Esophagus squamous epithelium (tissue), 5 donors: ENCODE results near the gene CDON. TPM values are rescaled to one million over a fixed set of nuclear protein-coding genes. Genes with fewer than 3 reads are reported as not detected.

Experiments used
- DNase-seq: peaks from one replicate; lab custom pipeline; 2025; lab: John Stamatoyannopoulos, UW
- H3K27ac ChIP-seq, 4 donors: fragments of 200-600 bp; sonication (generic); one replicate each; pipeline ENCODE4 v1.5.1; 2016 to 2019; ENCODE audit warnings: mild to moderate bottlenecking in 1 of 4
- H3K27me3 ChIP-seq, 4 donors: fragments of 200-600 bp; sonication (generic); 1 replicate in 3 of 4; 2 replicates in 1 of 4; pipeline versions ENCODE4 v1.5.1 to v1.6.0; 2017 to 2021; ENCODE audit warnings: antibody characterized with exemption in 1 of 4
- H3K36me3 ChIP-seq, 3 donors: fragments of 200-600 bp; sonication (generic); one replicate each; pipeline ENCODE4 v1.5.1; 2016 to 2019
- H3K4me1 ChIP-seq, 3 donors: fragments of 200-600 bp; sonication (generic); one replicate each; pipeline ENCODE4 v1.5.1; 2017 to 2019
- H3K4me3 ChIP-seq, 4 donors: fragments of 200-600 bp; sonication (generic); 1 replicate in 3 of 4; 2 replicates in 1 of 4; pipeline ENCODE4 v1.5.1; 2016 to 2019; ENCODE audit warnings: mild to moderate bottlenecking in 2 of 4, moderate library complexity in 1 of 4
- H3K9me3 ChIP-seq, 3 donors: fragments of 200-600 bp; sonication (generic); one replicate each; pipeline ENCODE4 v1.5.1; 2016 to 2019
- POLR2A ChIP-seq, 4 donors: fragments of 450-650 bp; IDR thresholded peaks; one replicate each; pipeline ENCODE4 v1.6.1; 2017; ENCODE audit warnings: antibody characterized with exemption in 4 of 4, mild to moderate bottlenecking in 4 of 4, moderate library complexity in 3 of 4
- WGBS, 2 donors: methylation state at CpG; one replicate each; pipeline ENCODE4 v1.1.5; 2018; 5-methylcytosine and 5-hydroxymethylcytosine counted together
- intact Hi-C: fragments of 100-400 bp; cut with DNase I; formaldehyde crosslinking; loops from one replicate; pipeline ENCODE4 v1.15.0; 2022
- total RNA-seq, 4 donors: library from RNA; depleted of rRNA; stranded (reverse); fragments of >200 nt; gene quantifications; one replicate each; pipeline ENCODE4 v1.1.0, GENCODE V29; 2016
- TF ChIP-seq, protein P1 (sequence below), 6 experiments: fragments of 450-650 bp in 4 of 6; fragments of 200-600 bp in 2 of 6; sonication (generic) in 2 of 6; IDR thresholded peaks; one replicate each; pipeline ENCODE4 v1.5.1; 2016 to 2019; ENCODE audit warnings: antibody characterized with exemption in 6 of 6, mild to moderate bottlenecking in 4 of 6, moderate library complexity in 4 of 6
- donor health status: DM: yes; HTN: yes; CAD: no.

Gene CDON
- total RNA-seq, 4 donors from 2014 or later = 2.5 to 5.5 (median 3.4) TPM

- no peaks in the 10 kb centered on the region for H3K27me3 ChIP-seq
- H3K4me3 ChIP-seq = no peak overlapping the region
- peaks cover 0 to 16% (median 0%) of the 10 kb centered on the region in 3 donors for H3K4me1 ChIP-seq
- WGBS, 2 donors = 92 to 93% methylated on average over 5 of the region's 5 CpGs
- TF ChIP-seq POLR2A (IDR thresholded peaks at IDR 0.05) = no peak
- TF ChIP-seq, protein P1, sequence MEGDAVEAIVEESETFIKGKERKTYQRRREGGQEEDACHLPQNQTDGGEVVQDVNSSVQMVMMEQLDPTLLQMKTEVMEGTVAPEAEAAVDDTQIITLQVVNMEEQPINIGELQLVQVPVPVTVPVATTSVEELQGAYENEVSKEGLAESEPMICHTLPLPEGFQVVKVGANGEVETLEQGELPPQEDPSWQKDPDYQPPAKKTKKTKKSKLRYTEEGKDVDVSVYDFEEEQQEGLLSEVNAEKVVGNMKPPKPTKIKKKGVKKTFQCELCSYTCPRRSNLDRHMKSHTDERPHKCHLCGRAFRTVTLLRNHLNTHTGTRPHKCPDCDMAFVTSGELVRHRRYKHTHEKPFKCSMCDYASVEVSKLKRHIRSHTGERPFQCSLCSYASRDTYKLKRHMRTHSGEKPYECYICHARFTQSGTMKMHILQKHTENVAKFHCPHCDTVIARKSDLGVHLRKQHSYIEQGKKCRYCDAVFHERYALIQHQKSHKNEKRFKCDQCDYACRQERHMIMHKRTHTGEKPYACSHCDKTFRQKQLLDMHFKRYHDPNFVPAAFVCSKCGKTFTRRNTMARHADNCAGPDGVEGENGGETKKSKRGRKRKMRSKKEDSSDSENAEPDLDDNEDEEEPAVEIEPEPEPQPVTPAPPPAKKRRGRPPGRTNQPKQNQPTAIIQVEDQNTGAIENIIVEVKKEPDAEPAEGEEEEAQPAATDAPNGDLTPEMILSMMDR (IDR thresholded peaks at IDR 0.05) = no peak
- no peak overlapping the region for H3K27ac ChIP-seq
- intact Hi-C loops = loop anchor here (10.0 kb wide), 1 partner anchor 110 kb away; the partner anchor contains the start of gene VSIG10L2
- DNase-seq = no peak
- no peaks in the 10 kb centered on the region for H3K36me3 ChIP-seq
- H3K9me3 ChIP-seq = no peaks in the 10 kb centered on the region
Observed at GRCh38 chr11:126054882-126055281, 7.8 kb downstream of the CDON start.

DNA sequence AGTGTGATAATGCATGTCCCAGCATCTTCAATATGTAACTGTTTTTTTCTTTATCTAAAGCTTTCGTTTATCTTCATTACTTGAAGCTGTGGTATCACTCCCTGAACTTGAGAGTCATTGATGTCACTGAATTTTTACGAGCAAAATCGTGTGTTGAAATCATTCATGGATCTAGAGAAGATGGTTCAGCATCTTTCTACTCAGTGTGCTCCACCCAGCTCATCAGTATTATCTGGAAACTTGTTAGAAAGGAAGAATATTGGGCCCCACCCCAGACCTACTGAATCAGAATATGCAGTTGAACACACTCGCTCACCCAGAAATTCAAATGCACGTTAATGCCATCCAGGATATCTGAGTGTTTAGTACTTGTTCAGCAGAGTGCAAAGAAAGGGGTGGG lies 8.3 kb downstream of the CDON start:
- Histone ChIP-seq H3K27me3 (no peaks in the 10 kb centered on the region), H3K36me3 (no peaks in the 10 kb centered on the region), H3K27ac (no peak overlapping the region), H3K4me3 (no peak overlapping the region), H3K4me1 (peaks cover 0 to 13% (median 0%) of the 10 kb centered on the region in 3 donors), H3K9me3 (no peaks in the 10 kb centered on the region)
- TF ChIP-seq POLR2A (IDR thresholded peaks at IDR 0.05) = no peak
- TF ChIP-seq, protein P1 (IDR thresholded peaks at IDR 0.05) = no peak
- intact Hi-C loops = loop anchor here (10.0 kb wide), 1 partner anchor 110 kb away; the partner anchor contains the start of gene VSIG10L2
- 84 to 90% methylated on average over 5 of the region's 5 CpGs for WGBS, 2 donors
- no peak for DNase-seq

- peaks cover 0 to 13% (median 0%) of the 10 kb centered on the region in 3 donors for H3K4me1 ChIP-seq
- no peaks in the 10 kb centered on the region for H3K9me3 ChIP-seq
- H3K27me3 ChIP-seq = no peaks in the 10 kb centered on the region
- H3K4me3 ChIP-seq = no peak overlapping the region
- no peak for TF ChIP-seq POLR2A (IDR thresholded peaks at IDR 0.05)
- TF ChIP-seq, protein P1 (IDR thresholded peaks at IDR 0.05) = no peak
- DNase-seq = no peak
- intact Hi-C loops = loop anchor here (10.0 kb wide), 1 partner anchor 109 kb away; the partner anchor contains the start of gene VSIG10L2
- no peak overlapping the region for H3K27ac ChIP-seq
- no peaks in the 10 kb centered on the region for H3K36me3 ChIP-seq
- WGBS, 2 donors = 72 to 85% methylated on average over 7 of the region's 7 CpGs
Observed at GRCh38 chr11:126053415-126054286, 9.0 kb downstream of the CDON start.

DNA sequence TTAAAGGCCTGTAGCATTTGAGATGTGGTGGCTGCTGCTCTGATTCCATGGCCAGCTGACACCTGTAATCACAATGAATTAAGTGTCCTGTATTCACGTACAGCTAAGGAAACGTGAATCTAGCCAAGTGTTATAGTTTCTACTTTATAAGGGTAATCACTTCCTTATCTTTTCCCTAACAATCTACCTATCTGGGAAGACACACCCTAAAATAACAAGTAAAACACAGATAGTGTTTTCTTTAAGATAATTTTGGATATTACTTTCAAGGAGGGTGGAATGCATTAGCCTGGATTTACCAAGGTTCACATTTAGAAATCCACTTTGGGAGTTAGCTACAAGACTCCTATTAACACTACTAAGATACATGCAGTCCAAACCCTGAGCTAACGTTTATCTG lies 11.5 kb downstream of the CDON start:
- H3K27me3 ChIP-seq = no peaks in the 10 kb centered on the region

More for the DNA sequence above, 11.5 kb downstream of the CDON start:
- H3K4me3 ChIP-seq = no peak overlapping the region
- WGBS, 2 donors = 43 to 54% methylated on average over 3 of the region's 3 CpGs
- no peaks in the 10 kb centered on the region for H3K9me3 ChIP-seq
- TF ChIP-seq, protein P1 (IDR thresholded peaks at IDR 0.05) = no peak
- no peak for TF ChIP-seq POLR2A (IDR thresholded peaks at IDR 0.05)
- intact Hi-C loops = loop anchor here (10.0 kb wide), 1 partner anchor 106 kb away; the partner anchor contains the start of gene VSIG10L2
- no peaks in the 10 kb centered on the region for H3K36me3 ChIP-seq
- no peak overlapping the region for H3K27ac ChIP-seq
- no peak for DNase-seq
- H3K4me1 ChIP-seq = peaks cover 0 to 17% (median 0%) of the 10 kb centered on the region in 3 donors
